Mesenchymal stem cell (in vitro differentiated cells and primary cell): ENCODE results near the gene TAF4.
A peak's percentile ranks its signal among the peaks of the same experiment; 100 is the strongest.

Experiments used
- DNase-seq: peaks from one replicate; pipeline ENCODE4 v3.0.0-alpha.2; 2013
- H2AFZ ChIP-seq: one replicate; pipeline ENCODE4 v1.6.1; 2013; ENCODE audit warnings: low read depth, mild to moderate bottlenecking, control low read depth, inconsistent platforms, low read length, moderate library complexity
- H2AK5ac ChIP-seq: 2 replicates; pipeline ENCODE4 v1.6.1; 2013; ENCODE audit warnings: low read length, moderate library complexity, mild to moderate bottlenecking, inconsistent platforms; ENCODE audit not compliant: severe bottlenecking
- H2BK120ac ChIP-seq: one replicate; pipeline ENCODE4 v1.6.1; 2013; ENCODE audit warnings: low read depth, mild to moderate bottlenecking, inconsistent platforms, low read length, moderate library complexity
- H2BK12ac ChIP-seq, 2 experiments: one replicate each; pipeline ENCODE4 v1.6.1; 2013; ENCODE audit warnings: inconsistent platforms in 2 of 2, low read length in 2 of 2, mild to moderate bottlenecking in 2 of 2, moderate library complexity in 2 of 2, control low read depth in 1 of 2
- H2BK15ac ChIP-seq: one replicate; pipeline ENCODE4 v1.6.1; 2013; ENCODE audit warnings: mild to moderate bottlenecking, low read depth, inconsistent platforms; ENCODE audit not compliant: poor library complexity, severe bottlenecking
- H2BK5ac ChIP-seq: 2 replicates; pipeline ENCODE4 v1.6.1; 2013; ENCODE audit warnings: low read depth, mild to moderate bottlenecking, low read length, control low read depth, inconsistent platforms; ENCODE audit not compliant: poor library complexity, severe bottlenecking
- H3K14ac ChIP-seq, 2 experiments: one replicate each; pipeline ENCODE4 v1.6.1; 2013; ENCODE audit warnings: inconsistent platforms in 2 of 2, low read length in 2 of 2, control low read depth in 1 of 2, mild to moderate bottlenecking in 1 of 2, moderate library complexity in 1 of 2
- H3K18ac ChIP-seq, 2 experiments: one replicate each; pipeline ENCODE4 v1.6.1; 2013; ENCODE audit warnings: inconsistent platforms in 2 of 2, low read length in 2 of 2, control low read depth in 1 of 2, low read depth in 1 of 2, mild to moderate bottlenecking in 1 of 2
- H3K23ac ChIP-seq, 2 experiments: one replicate each; pipeline ENCODE4 v1.6.1; 2013; ENCODE audit warnings: inconsistent platforms in 2 of 2, low read length in 2 of 2, mild to moderate bottlenecking in 2 of 2, moderate library complexity in 2 of 2, control low read depth in 1 of 2
- H3K27ac ChIP-seq: 2 replicates; pipeline ENCODE4 v1.5.1; 2013; ENCODE audit warnings: mild to moderate bottlenecking, moderate library complexity, low read length, control low read depth, inconsistent platforms; ENCODE audit not compliant: poor library complexity, severe bottlenecking
- H3K27me3 ChIP-seq, 2 experiments: 2 replicates each; pipeline versions ENCODE4 v1.6.1 to v1.7.0; 2013; ENCODE audit warnings: low read length in 2 of 2, mild to moderate bottlenecking in 2 of 2, moderate library complexity in 2 of 2, control low read depth in 1 of 2, inconsistent platforms in 1 of 2; ENCODE audit not compliant: control insufficient read depth in 1 of 2, insufficient read depth in 1 of 2
- H3K36me3 ChIP-seq, 2 experiments: 2 replicates each; pipeline versions ENCODE4 v1.6.1 to v1.7.0; 2013; ENCODE audit warnings: low read length in 2 of 2, control low read depth in 1 of 2, inconsistent platforms in 1 of 2, low read depth in 1 of 2, mild to moderate bottlenecking in 1 of 2; ENCODE audit not compliant: insufficient read depth in 2 of 2, control insufficient read depth in 1 of 2
- H3K4ac ChIP-seq, 2 experiments: one replicate each; pipeline ENCODE4 v1.6.1; 2013; ENCODE audit warnings: inconsistent platforms in 2 of 2, low read length in 2 of 2, mild to moderate bottlenecking in 2 of 2, moderate library complexity in 2 of 2, control low read depth in 1 of 2, low read depth in 1 of 2
- H3K4me1 ChIP-seq: 2 replicates; pipeline ENCODE4 v1.6.1; 2013; ENCODE audit warnings: low read depth, low read length, control low read depth; ENCODE audit not compliant: control insufficient read depth, insufficient read depth
- H3K4me2 ChIP-seq: 2 replicates; pipeline ENCODE4 v1.6.1; 2013; ENCODE audit warnings: low read length, mild to moderate bottlenecking, inconsistent platforms; ENCODE audit not compliant: poor library complexity, severe bottlenecking
- H3K4me3 ChIP-seq, 2 experiments: 2 replicates each; pipeline versions ENCODE4 v1.5.1 to v1.7.0; 2013; ENCODE audit warnings: low read length in 2 of 2, mild to moderate bottlenecking in 2 of 2, control low read depth in 1 of 2, low read depth in 1 of 2; ENCODE audit not compliant: insufficient read depth in 1 of 2
- H3K79me1 ChIP-seq: replicated peaks from 2 replicates; pipeline ENCODE4 v1.6.1; 2013; ENCODE audit warnings: mild to moderate bottlenecking, control low read depth, low read length, inconsistent platforms; ENCODE audit not compliant: poor library complexity, severe bottlenecking
- H3K9ac ChIP-seq: 2 replicates; pipeline ENCODE4 v1.7.0; 2013; ENCODE audit warnings: mild to moderate bottlenecking, low read length, moderate library complexity
- H3K9me3 ChIP-seq: 2 replicates; pipeline ENCODE4 v1.7.0; 2013; ENCODE audit warnings: mild to moderate bottlenecking, low read length; ENCODE audit not compliant: control insufficient read depth
- H4K8ac ChIP-seq: one replicate; pipeline ENCODE4 v1.6.1; 2013; ENCODE audit warnings: inconsistent platforms, mild to moderate bottlenecking, low read length, moderate library complexity
- H4K91ac ChIP-seq: one replicate; pipeline ENCODE4 v1.6.1; 2013; ENCODE audit warnings: mild to moderate bottlenecking, low read length, inconsistent platforms
- WGBS: methylation state at CpG from one replicate; pipeline ENCODE4 v1.1.7; 2013; ENCODE audit warnings: mixed read lengths; 5-methylcytosine and 5-hydroxymethylcytosine counted together

The TAF4 gene

DNA sequence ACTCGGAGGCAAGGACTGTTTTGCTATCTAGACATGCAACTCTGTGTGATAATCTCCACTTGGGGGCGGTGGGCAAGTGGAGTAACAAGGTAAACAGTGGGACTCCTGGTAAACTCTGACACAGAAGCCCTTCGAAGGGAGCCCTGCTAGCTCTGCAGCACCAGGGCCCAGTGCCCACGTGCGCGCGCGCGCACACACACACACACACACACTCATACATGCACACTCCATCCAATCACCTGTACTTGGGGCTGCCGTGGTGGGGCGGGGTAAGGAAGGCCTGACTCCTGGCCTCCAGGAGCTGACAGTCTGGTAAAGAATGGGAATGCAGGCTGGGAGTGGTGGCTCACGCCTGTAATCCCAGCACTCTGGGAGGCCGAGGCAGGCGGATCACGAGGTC is 36.4 kb downstream of the TAF4 start:
- H2BK5ac ChIP-seq = no peak overlapping the region
- H3K27me3 ChIP-seq = no peaks in the 10 kb centered on the region
- H2AK5ac ChIP-seq = no peak overlapping the region
- no peak overlapping the region for H2BK15ac ChIP-seq
- H3K9ac ChIP-seq = no peak overlapping the region
- no peak overlapping the region for H2AFZ ChIP-seq
- no peak overlapping the region for H3K27ac ChIP-seq
- H4K8ac ChIP-seq = no peak overlapping the region
- DNase-seq = no peak
- no peak overlapping the region for H3K23ac ChIP-seq
- peaks cover 0 to 4% of the 10 kb centered on the region in 2 experiments for H3K36me3 ChIP-seq
- H3K4me2 ChIP-seq = no peak overlapping the region
- H2BK12ac ChIP-seq = no peak overlapping the region
- no peak overlapping the region for H3K4ac ChIP-seq
- 91% methylated on average over 14 of the region's 15 CpGs for WGBS
- H4K91ac ChIP-seq = no peak overlapping the region
- H3K79me1 ChIP-seq = peaks cover 56% of the 10 kb centered on the region
- no peak overlapping the region for H3K14ac ChIP-seq
- H3K4me3 ChIP-seq = no peak overlapping the region
- no peak overlapping the region for H2BK120ac ChIP-seq
- no peak overlapping the region for H3K18ac ChIP-seq
- H3K4me1 ChIP-seq = peaks cover 28% of the 10 kb centered on the region
- H3K9me3 ChIP-seq = no peaks in the 10 kb centered on the region

DNA sequence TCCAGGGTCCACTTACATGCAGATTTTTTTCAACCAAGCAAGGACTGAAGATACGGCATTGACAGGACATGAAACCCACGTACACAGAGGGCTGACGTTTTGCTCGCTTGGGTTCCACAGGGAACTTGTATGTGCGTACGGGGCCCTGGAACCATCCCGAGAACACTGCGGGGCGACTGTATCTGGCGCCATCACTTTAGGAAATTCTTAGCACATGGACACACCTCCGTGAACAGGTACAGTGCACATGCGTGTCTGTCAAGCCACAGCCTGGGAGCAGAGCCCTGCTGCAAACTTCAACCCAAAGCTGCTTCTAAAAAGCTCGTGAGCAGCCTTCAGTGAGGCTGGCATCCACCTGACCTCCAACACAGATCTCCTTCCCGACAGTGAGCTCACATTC is 37.3 kb downstream of the TAF4 start:
- no peak overlapping the region for H3K18ac ChIP-seq
- no peaks in the 10 kb centered on the region for H3K9me3 ChIP-seq
- H3K4me3 ChIP-seq = no peak overlapping the region
- peaks cover 61% of the 10 kb centered on the region for H3K79me1 ChIP-seq
- no peak overlapping the region for H3K4ac ChIP-seq
- H2BK15ac ChIP-seq = no peak overlapping the region
- no peak overlapping the region for H2BK120ac ChIP-seq
- no peak overlapping the region for H3K9ac ChIP-seq
- no peak overlapping the region for H2AK5ac ChIP-seq
- H3K23ac ChIP-seq = no peak overlapping the region
- H3K36me3 ChIP-seq = peaks cover 0 to 4% of the 10 kb centered on the region in 2 experiments
- no peak overlapping the region for H2AFZ ChIP-seq
- H3K4me2 ChIP-seq = no peak overlapping the region
- H3K4me1 ChIP-seq = peaks cover 28% of the 10 kb centered on the region
- 96% methylated on average over 14 of the region's 14 CpGs for WGBS
- H3K14ac ChIP-seq = no peak overlapping the region
- no peaks in the 10 kb centered on the region for H3K27me3 ChIP-seq
- no peak overlapping the region for H2BK5ac ChIP-seq
- DNase-seq = no peak
- no peak overlapping the region for H3K27ac ChIP-seq
- H2BK12ac ChIP-seq = no peak overlapping the region
- no peak overlapping the region for H4K8ac ChIP-seq
- no peak overlapping the region for H4K91ac ChIP-seq

DNA sequence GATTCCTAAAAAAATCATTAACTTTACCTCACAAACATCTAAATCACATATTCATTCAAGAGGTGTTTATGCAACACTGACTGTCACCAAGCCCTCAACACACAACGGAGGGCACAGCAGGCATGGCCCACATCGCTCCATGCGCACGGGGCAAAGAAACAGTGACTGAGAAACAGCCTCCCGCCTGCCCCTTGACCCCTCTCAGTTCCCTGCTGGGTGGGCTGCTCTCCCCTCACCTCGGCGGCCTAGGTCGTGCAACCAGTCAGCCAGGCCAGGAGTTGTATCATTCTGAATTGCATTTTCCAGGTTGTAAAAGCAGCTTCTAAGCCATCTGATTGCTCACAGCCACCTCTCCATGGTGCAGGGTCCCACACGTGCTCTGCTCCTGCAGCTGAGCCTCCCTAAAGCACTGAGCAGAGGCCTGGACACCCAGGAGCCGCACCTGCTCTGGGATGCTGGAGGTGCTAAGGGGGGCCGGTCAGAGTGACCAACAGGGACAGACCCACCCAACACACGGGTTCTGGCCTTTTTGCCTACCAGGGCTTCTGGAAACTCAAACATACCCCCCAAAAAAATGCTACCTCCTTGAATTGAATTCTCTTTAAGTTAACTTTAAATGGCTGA is 37.9 kb downstream of the TAF4 start:
- Histone ChIP-seq H3K9me3 (no peaks in the 10 kb centered on the region), H3K4me2 (no peak overlapping the region), H2AFZ (no peak overlapping the region), H4K91ac (no peak overlapping the region), H3K36me3 (peaks cover 0 to 4% of the 10 kb centered on the region in 2 experiments), H2BK15ac (no peak overlapping the region), H3K23ac (no peak overlapping the region), H2AK5ac (no peak overlapping the region), H3K27me3 (no peaks in the 10 kb centered on the region), H4K8ac (peak overlapping the region; percentile 32), H2BK5ac (no peak overlapping the region), H3K4ac (no peak overlapping the region), H3K79me1 (peaks cover 58% of the 10 kb centered on the region), H3K4me1 (peaks cover 26% of the 10 kb centered on the region), H3K4me3 (no peak overlapping the region), H2BK120ac (no peak overlapping the region), H3K18ac (no peak overlapping the region), H3K9ac (no peak overlapping the region), H2BK12ac (no peak overlapping the region), H3K14ac (peak overlapping the region in 1 of 2 experiments; percentile 35), H3K27ac (no peak overlapping the region)
- 86% methylated on average over 10 of the region's 12 CpGs for WGBS
- DNase-seq = no peak

DNA sequence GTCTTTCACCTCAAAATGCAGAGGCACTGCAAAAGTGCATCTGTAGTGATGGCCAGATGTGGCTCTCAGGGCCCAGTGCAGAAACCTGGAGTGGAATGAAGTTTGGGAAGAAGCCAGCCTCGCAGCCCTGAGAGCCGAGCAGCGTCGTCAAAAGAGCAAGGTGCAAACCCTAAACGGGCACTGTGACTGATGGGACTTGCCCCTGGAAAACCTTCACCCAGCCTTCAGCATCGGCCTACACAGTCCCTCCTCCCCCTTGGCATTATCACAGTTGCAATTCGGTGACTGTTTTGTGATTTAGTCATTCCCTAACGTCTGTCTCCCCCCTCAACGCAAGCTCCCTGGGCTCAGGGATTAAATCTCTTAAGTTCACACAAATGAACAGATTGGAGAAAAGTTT is 38.6 kb downstream of the TAF4 start:
- Histone ChIP-seq H4K8ac (no peak overlapping the region), H2BK12ac (no peak overlapping the region), H2AFZ (no peak overlapping the region), H3K9me3 (no peaks in the 10 kb centered on the region), H3K4ac (no peak overlapping the region), H3K27ac (no peak overlapping the region), H3K23ac (no peak overlapping the region), H2AK5ac (no peak overlapping the region), H2BK5ac (no peak overlapping the region), H3K4me2 (no peak overlapping the region), H3K9ac (peak overlapping the region; percentile 39), H3K36me3 (peaks cover 0 to 4% of the 10 kb centered on the region in 2 experiments), H4K91ac (no peak overlapping the region), H3K14ac (no peak overlapping the region), H3K27me3 (no peaks in the 10 kb centered on the region), H3K4me3 (no peak overlapping the region), H3K4me1 (peaks cover 28% of the 10 kb centered on the region), H3K18ac (no peak overlapping the region), H2BK120ac (no peak overlapping the region), H2BK15ac (no peak overlapping the region), H3K79me1 (peaks cover 56% of the 10 kb centered on the region)
- 91% methylated on average over 8 of the region's 9 CpGs for WGBS
- DNase-seq = no peak
